ENCODE measurements around the gene UBE2R2.
"Not testable (repeated sequence)": the region's sequence is repeated elsewhere in the genome, so short reads cannot be mapped to it uniquely, and the experiment has no call there.

The UBE2R2 gene

DNA sequence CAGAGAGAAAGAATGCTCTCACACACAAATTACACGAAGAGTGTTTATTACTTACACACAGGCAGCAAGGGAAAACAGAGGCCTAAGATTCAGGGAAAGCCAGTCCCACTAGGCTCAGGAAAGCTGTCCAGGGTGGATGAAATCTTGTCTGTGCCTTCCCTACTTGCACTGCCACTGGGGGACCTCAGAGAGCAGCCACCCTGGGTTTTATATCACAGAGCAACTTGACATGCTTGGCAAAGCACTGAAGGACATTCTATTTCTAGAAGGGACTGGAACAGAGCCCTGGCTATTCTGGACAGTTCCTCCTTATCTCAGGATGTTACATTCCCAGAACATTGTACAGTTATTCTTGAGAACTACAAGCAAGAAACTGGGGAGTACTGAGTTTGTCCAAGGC is 29.1 kb upstream of the UBE2R2 start:
- Histone ChIP-seq H3K9ac (ENCODE audit: low read length) (no peak overlapping the region), H3K36me3 (ENCODE audit: control insufficient read depth, insufficient read depth, low read length) (no peaks in the 10 kb centered on the region), H3K4me1 (ENCODE audit: control insufficient read depth, insufficient read depth, low read length) (no peaks in the 10 kb centered on the region), H3K4me3 (ENCODE audit: low read length) (no peak overlapping the region), H3K27ac (ENCODE audit: low read depth, low read length) (no peak overlapping the region), H3K27me3 (ENCODE audit: control insufficient read depth, insufficient read depth, low read length) (no peaks in the 10 kb centered on the region)

- not testable (repeated sequence) for H3K4me1 ChIP-seq (ENCODE audit: control insufficient read depth, insufficient read depth, low read length); H3K27ac ChIP-seq (ENCODE audit: low read depth, low read length); H3K9ac ChIP-seq (ENCODE audit: low read length); H3K4me3 ChIP-seq (ENCODE audit: low read length); H3K27me3 ChIP-seq (ENCODE audit: control insufficient read depth, insufficient read depth, low read length); H3K36me3 ChIP-seq (ENCODE audit: control insufficient read depth, insufficient read depth, low read length)
Measured at GRCh38 chr9:33789429-33789828, 27.5 kb upstream of the UBE2R2 start.

- Histone ChIP-seq H3K4me1 (ENCODE audit: control insufficient read depth, insufficient read depth, low read length) (no peaks in the 10 kb centered on the region), H3K36me3 (ENCODE audit: control insufficient read depth, insufficient read depth, low read length) (no peaks in the 10 kb centered on the region), H3K27ac (ENCODE audit: low read depth, low read length) (no peak overlapping the region), H3K9ac (ENCODE audit: low read length) (no peak overlapping the region), H3K27me3 (ENCODE audit: control insufficient read depth, insufficient read depth, low read length) (no peaks in the 10 kb centered on the region), H3K4me3 (ENCODE audit: low read length) (no peak overlapping the region)
Measured at GRCh38 chr9:33791117-33791516, 25.8 kb upstream of the UBE2R2 start.

DNA sequence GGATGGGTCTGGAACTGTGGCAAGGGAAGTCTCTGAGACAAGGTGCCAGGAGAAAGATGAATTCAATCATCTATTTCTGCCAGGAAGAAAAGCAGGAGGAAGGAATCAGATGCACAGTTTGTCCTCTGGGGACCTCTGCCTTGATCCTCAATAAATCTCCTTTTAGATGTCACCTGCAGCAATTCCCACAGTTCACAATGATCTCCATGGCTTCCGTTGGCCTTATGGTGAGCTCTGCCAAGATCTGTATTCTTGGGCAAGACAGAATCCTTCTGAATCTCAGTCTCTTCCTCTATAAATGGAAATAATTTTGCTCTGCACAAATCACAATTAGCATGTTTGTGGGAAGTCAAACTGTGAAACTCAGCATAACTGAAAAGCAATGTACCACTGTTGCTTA is 23.5 kb upstream of the UBE2R2 start:
- H3K9ac ChIP-seq (ENCODE audit: low read length); H3K4me1 ChIP-seq (ENCODE audit: control insufficient read depth, insufficient read depth, low read length); H3K27ac ChIP-seq (ENCODE audit: low read depth, low read length); H3K36me3 ChIP-seq (ENCODE audit: control insufficient read depth, insufficient read depth, low read length); H3K4me3 ChIP-seq (ENCODE audit: low read length); H3K27me3 ChIP-seq (ENCODE audit: control insufficient read depth, insufficient read depth, low read length): not testable (repeated sequence)

- H3K36me3 ChIP-seq (ENCODE audit: control insufficient read depth, insufficient read depth, low read length), result no peaks in the 10 kb centered on the region
- no peaks in the 10 kb centered on the region for H3K4me1 ChIP-seq (ENCODE audit: control insufficient read depth, insufficient read depth, low read length)
- H3K4me3 ChIP-seq (ENCODE audit: low read length), result no peak overlapping the region
- H3K27me3 ChIP-seq (ENCODE audit: control insufficient read depth, insufficient read depth, low read length), result no peaks in the 10 kb centered on the region
- H3K27ac ChIP-seq (ENCODE audit: low read depth, low read length), result no peak overlapping the region
- no peak overlapping the region for H3K9ac ChIP-seq (ENCODE audit: low read length)
Measured at GRCh38 chr9:33794560-33794959, 22.4 kb upstream of the UBE2R2 start.

- Histone ChIP-seq H3K27ac (ENCODE audit: low read depth, low read length) (no peak within 1 kb of the TSS), H3K4me3 (ENCODE audit: low read length) (no peak within 1 kb of the TSS), H3K9ac (ENCODE audit: low read length) (no peak within 1 kb of the TSS), H3K36me3 (ENCODE audit: control insufficient read depth, insufficient read depth, low read length) (no peaks in the 10 kb centered on the region), H3K4me1 (ENCODE audit: control insufficient read depth, insufficient read depth, low read length) (no peaks in the 10 kb centered on the region), H3K27me3 (ENCODE audit: control insufficient read depth, insufficient read depth, low read length) (no peaks in the 10 kb centered on the region)
Measured at GRCh38 chr9:33795281-33795680, 21.7 kb upstream of the UBE2R2 start, which contains the start of gene PRSS3. TSS of gene PRSS3 (plus strand) at chr9:33795561. CDS start at chr9:33795574, 13 bp downstream.

DNA sequence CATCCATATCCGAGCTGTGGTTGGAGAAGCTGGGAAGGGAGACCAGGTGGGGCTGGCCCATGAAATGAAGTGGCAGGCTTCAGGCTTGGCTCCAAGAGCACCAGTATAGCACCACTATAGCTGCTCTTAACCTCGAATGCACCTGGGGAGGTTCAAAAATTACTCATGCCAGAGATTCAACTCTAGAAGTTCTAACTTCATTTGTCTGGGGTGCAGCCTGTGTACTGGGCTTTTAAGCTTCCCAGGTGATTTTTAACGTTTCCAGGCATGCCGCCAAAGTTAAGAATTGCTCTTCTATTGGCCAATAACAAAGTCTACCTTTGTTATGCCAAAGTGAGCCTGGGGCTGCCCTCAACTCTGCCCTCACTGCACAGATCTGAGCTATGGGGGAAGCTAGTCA is 21.1 kb upstream of the UBE2R2 start:
- Histone ChIP-seq H3K27me3 (ENCODE audit: control insufficient read depth, insufficient read depth, low read length) (no peaks in the 10 kb centered on the region), H3K9ac (ENCODE audit: low read length) (no peak overlapping the region), H3K36me3 (ENCODE audit: control insufficient read depth, insufficient read depth, low read length) (no peaks in the 10 kb centered on the region), H3K4me3 (ENCODE audit: low read length) (no peak overlapping the region), H3K27ac (ENCODE audit: low read depth, low read length) (no peak overlapping the region), H3K4me1 (ENCODE audit: control insufficient read depth, insufficient read depth, low read length) (no peaks in the 10 kb centered on the region)

DNA sequence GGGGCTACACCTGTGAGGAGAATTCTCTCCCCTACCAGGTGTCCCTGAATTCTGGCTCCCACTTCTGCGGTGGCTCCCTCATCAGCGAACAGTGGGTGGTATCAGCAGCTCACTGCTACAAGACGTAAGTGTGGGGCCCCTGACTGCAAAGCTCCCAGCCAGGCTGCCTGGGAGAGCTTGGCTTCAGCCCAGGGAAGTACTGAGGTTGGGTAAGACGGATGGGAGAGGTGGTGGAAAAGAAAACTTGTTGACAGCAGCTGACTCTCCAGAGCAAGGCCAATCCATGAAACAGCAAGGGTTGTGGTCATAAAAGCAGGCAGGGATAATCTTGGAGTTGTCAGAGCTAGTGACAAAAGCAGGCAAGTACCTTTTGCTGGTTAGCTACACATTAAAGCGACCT is 20.3 kb upstream of the UBE2R2 start:
- not testable (repeated sequence) for H3K9ac ChIP-seq (ENCODE audit: low read length); H3K4me1 ChIP-seq (ENCODE audit: control insufficient read depth, insufficient read depth, low read length); H3K36me3 ChIP-seq (ENCODE audit: control insufficient read depth, insufficient read depth, low read length); H3K27me3 ChIP-seq (ENCODE audit: control insufficient read depth, insufficient read depth, low read length); H3K4me3 ChIP-seq (ENCODE audit: low read length); H3K27ac ChIP-seq (ENCODE audit: low read depth, low read length)

- H3K4me1 ChIP-seq (ENCODE audit: control insufficient read depth, insufficient read depth, low read length), result no peaks in the 10 kb centered on the region
- H3K36me3 ChIP-seq (ENCODE audit: control insufficient read depth, insufficient read depth, low read length), result no peaks in the 10 kb centered on the region
- H3K9ac ChIP-seq (ENCODE audit: low read length), result no peak overlapping the region
- H3K27ac ChIP-seq (ENCODE audit: low read depth, low read length), result no peak overlapping the region
- no peaks in the 10 kb centered on the region for H3K27me3 ChIP-seq (ENCODE audit: control insufficient read depth, insufficient read depth, low read length)
- H3K4me3 ChIP-seq (ENCODE audit: low read length), result no peak overlapping the region
Measured at GRCh38 chr9:33797837-33798236, 19.1 kb upstream of the UBE2R2 start.

DNA sequence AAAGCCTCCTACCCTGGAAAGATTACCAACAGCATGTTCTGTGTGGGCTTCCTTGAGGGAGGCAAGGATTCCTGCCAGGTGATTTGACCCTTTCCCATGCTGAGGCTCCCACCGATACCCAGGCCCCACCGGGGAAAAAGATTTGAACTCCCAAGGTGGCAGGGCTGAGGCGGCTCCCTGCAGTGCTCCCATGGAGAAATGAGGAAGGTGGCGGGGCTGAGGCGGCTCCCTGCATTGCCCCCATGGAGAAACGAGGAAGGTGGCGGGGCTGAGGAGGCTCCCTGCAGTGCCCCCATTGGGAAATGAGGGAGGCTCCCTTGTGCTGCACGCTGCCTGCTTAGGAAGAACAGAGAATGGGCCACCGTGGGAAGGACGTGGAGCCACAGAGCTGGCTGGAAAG is 18.4 kb upstream of the UBE2R2 start:
- no peaks in the 10 kb centered on the region for H3K36me3 ChIP-seq (ENCODE audit: control insufficient read depth, insufficient read depth, low read length)
- no peak overlapping the region for H3K4me3 ChIP-seq (ENCODE audit: low read length)
- H3K4me1 ChIP-seq (ENCODE audit: control insufficient read depth, insufficient read depth, low read length), result no peaks in the 10 kb centered on the region
- H3K27ac ChIP-seq (ENCODE audit: low read depth, low read length), result no peak overlapping the region
- no peaks in the 10 kb centered on the region for H3K27me3 ChIP-seq (ENCODE audit: control insufficient read depth, insufficient read depth, low read length)
- no peak overlapping the region for H3K9ac ChIP-seq (ENCODE audit: low read length)

- Histone ChIP-seq H3K9ac (ENCODE audit: low read length) (no peak overlapping the region), H3K27me3 (ENCODE audit: control insufficient read depth, insufficient read depth, low read length) (no peaks in the 10 kb centered on the region), H3K4me3 (ENCODE audit: low read length) (no peak overlapping the region), H3K4me1 (ENCODE audit: control insufficient read depth, insufficient read depth, low read length) (no peaks in the 10 kb centered on the region), H3K36me3 (ENCODE audit: control insufficient read depth, insufficient read depth, low read length) (no peaks in the 10 kb centered on the region), H3K27ac (ENCODE audit: low read depth, low read length) (no peak overlapping the region)
Measured at GRCh38 chr9:33799928-33800704, 16.8 kb upstream of the UBE2R2 start.

DNA sequence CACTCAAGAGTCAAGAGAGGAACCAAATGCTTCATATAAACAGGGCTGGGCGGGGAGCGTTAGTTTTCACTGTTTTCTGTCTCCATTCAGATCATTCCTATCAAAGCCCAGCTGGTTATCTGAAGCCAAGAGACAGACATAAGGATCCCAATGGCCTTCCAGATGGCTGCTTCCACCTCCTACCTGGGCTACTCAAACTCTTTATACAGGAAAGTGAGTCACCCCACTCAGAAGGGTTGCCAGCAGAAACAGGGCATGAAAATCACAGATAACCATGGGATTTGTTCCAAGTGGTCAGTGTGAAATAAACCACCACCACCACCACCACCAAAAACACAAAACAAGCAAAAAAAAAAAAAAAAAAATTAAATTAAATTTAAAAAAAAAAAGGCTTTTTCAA is 16.1 kb upstream of the UBE2R2 start:
- Histone ChIP-seq H3K27ac (ENCODE audit: low read depth, low read length) (no peak overlapping the region), H3K36me3 (ENCODE audit: control insufficient read depth, insufficient read depth, low read length) (no peaks in the 10 kb centered on the region), H3K27me3 (ENCODE audit: control insufficient read depth, insufficient read depth, low read length) (no peaks in the 10 kb centered on the region), H3K9ac (ENCODE audit: low read length) (no peak overlapping the region), H3K4me3 (ENCODE audit: low read length) (no peak overlapping the region), H3K4me1 (ENCODE audit: control insufficient read depth, insufficient read depth, low read length) (no peaks in the 10 kb centered on the region)

DNA sequence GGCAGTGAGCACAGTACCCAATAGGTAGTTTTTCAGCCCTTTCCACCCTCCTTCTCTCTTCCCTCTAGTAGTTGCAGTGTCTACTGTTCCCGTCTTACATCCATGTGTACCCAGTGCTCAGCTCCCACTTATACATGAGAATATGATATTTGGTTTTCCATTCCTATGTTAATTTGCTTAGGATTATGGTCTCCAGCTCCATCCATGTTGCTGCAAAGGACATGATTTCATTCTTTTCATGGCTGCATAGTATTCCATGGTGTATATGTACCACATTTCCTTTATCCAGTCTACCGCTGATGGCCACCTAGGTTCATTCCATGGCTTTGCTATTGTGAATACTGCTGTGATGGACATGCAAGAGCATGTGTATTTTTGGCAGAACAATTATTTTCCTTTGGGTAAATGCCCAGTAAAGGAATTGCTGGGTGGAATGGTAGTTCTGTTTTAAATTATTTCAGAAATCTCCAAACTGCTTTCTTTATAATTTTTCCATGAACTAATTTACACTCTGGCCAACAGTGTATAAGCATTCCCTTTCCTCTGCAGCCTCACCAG is 14.9 kb upstream of the UBE2R2 start:
- not testable (repeated sequence) for H3K36me3 ChIP-seq (ENCODE audit: control insufficient read depth, insufficient read depth, low read length); H3K27ac ChIP-seq (ENCODE audit: low read depth, low read length); H3K4me1 ChIP-seq (ENCODE audit: control insufficient read depth, insufficient read depth, low read length); H3K9ac ChIP-seq (ENCODE audit: low read length); H3K27me3 ChIP-seq (ENCODE audit: control insufficient read depth, insufficient read depth, low read length); H3K4me3 ChIP-seq (ENCODE audit: low read length)

All from rectal smooth muscle tissue (tissue), 1 donor.